Adrenal gland (tissue), 5 donors: ENCODE results near the gene RALGDS.

Source experiments
- CTCF ChIP-seq, 6 experiments: fragments of 450-650 bp in 4 of 6; fragments of 200-600 bp in 2 of 6; sonication (generic) in 1 of 6; IDR thresholded peaks; 1 replicate in 5 of 6; 2 replicates in 1 of 6; pipeline versions ENCODE4 v1.5.1 to v1.8.0; 2016 to 2021; ENCODE audit warnings: antibody characterized with exemption in 6 of 6, mild to moderate bottlenecking in 2 of 6, moderate library complexity in 1 of 6
- POLR2A ChIP-seq, 2 donors: fragments of 450-650 bp; IDR thresholded peaks; one replicate each; pipeline ENCODE4 v1.6.1; 2017; ENCODE audit warnings: antibody characterized with exemption in 2 of 2, mild to moderate bottlenecking in 2 of 2, moderate library complexity in 1 of 2
- donor health status: DM: no; HTN: no; CAD: no.

- TF ChIP-seq CTCF (IDR thresholded peaks at IDR 0.05) (no peak), POLR2A (IDR thresholded peaks at IDR 0.05) (no peak)
Observed at GRCh38 chr9:133055788-133056420, 65.1 kb downstream of the RALGDS start.
